MCF 10A (cell line): ENCODE data around the gene DKC1. TPM values are rescaled to one million over a fixed set of nuclear protein-coding genes. Genes with fewer than 3 reads are reported as not detected.

Experiments used
- BruUV-seq: library from RNA; stranded (reverse); fragments of 400-500 nt; replicated peaks from 2 replicates; lab custom pipeline; 2021; lab: Mats Ljungman, UMichigan
- CTCF ChIA-PET: fragments of 300-600 bp; sonication (Branson Sonifier 250); formaldehyde crosslinking; extraction: SDS; loops from one replicate; lab custom pipeline; 2021; ENCODE audit warnings: antibody characterized with exemption, inconsistent platforms; lab: Yijun Ruan, JAX
- POLR2A ChIA-PET: fragments of 300-600, 350-650 bp; sonication (Branson Sonifier 250); formaldehyde crosslinking; extraction: SDS; loops from one replicate; lab custom pipeline; 2020; ENCODE audit warnings: antibody characterized with exemption, inconsistent platforms; lab: Yijun Ruan, JAX
- DNase-seq: peaks from one replicate; pipeline ENCODE4 v3.0.0-alpha.2; 2018; ENCODE audit not compliant: unreplicated experiment
- H3K27ac Mint-ChIP-seq: one replicate; pipeline ENCODE4 v1.8.0; 2022; ENCODE audit warnings: mild to moderate bottlenecking, low read depth, mixed read lengths; ENCODE audit not compliant: unreplicated experiment
- H3K27me3 Mint-ChIP-seq: one replicate; pipeline ENCODE4 v1.8.0; 2022; ENCODE audit warnings: mixed read lengths; ENCODE audit not compliant: insufficient read depth, unreplicated experiment
- H3K36me3 Mint-ChIP-seq: one replicate; pipeline ENCODE4 v1.8.0; 2022; ENCODE audit warnings: mild to moderate bottlenecking, moderate library complexity, mixed read lengths; ENCODE audit not compliant: insufficient read depth, unreplicated experiment
- H3K4me1 Mint-ChIP-seq: one replicate; pipeline ENCODE4 v1.8.0; 2022; ENCODE audit warnings: mixed read lengths; ENCODE audit not compliant: insufficient read depth, unreplicated experiment
- H3K4me3 Mint-ChIP-seq: one replicate; pipeline ENCODE4 v1.8.0; 2022; ENCODE audit warnings: mild to moderate bottlenecking, moderate library complexity, mixed read lengths; ENCODE audit not compliant: unreplicated experiment
- H3K9me3 Mint-ChIP-seq: one replicate; pipeline ENCODE4 v1.8.0; 2022; ENCODE audit warnings: mixed read lengths; ENCODE audit not compliant: unreplicated experiment
- CTCF ChIP-seq: fragments of 200-600 bp; IDR thresholded peaks from one replicate; pipeline ENCODE4 v1.8.0; 2022; ENCODE audit warnings: antibody characterized with exemption, mild to moderate bottlenecking; ENCODE audit not compliant: unreplicated experiment
- intact Hi-C: fragments of 100-400 bp; cut with micrococcal nuclease; formaldehyde crosslinking; loops from 2 replicates; pipeline ENCODE4 v1.14.1; 2022
- total RNA-seq: library from RNA; stranded (reverse); gene quantifications from 2 replicates; pipeline ENCODE4 v1.2.3, GENCODE V29; 2022

DKC1 gene
- total RNA-seq, 1 experiment from 2014 or later = 196 TPM

- Mint-ChIP-seq H3K9me3 (peaks cover 10% of the 10 kb centered on the region), H3K4me3 (peak within 1 kb of the TSS; percentile 80), H3K27ac (peak within 1 kb of the TSS; percentile 85), H3K4me1 (peaks cover 8% of the 10 kb centered on the region), H3K27me3 (no peaks in the 10 kb centered on the region), H3K36me3 (no peaks in the 10 kb centered on the region)
- CTCF ChIA-PET = interaction anchor here (0.6 to 1.4 kb wide), 7 partner anchors 17 to 201 kb away, joined by 3 to 5 read pairs (median 3); no protein-coding TSS in a partner anchor
- POLR2A ChIA-PET = interaction anchor here (0.6 to 3.7 kb wide), 14 partner anchors 8 to 264 kb away, joined by 3 to 45 read pairs (median 4); partner anchors contain the start of gene DKC1
- peak; percentile 71 for DNase-seq
- intact Hi-C loops = loop anchor here (2.0 kb wide), 1 partner anchor 42 kb away; the partner anchor contains the start of gene DKC1
- BruUV-seq = TSS peak; percentile 32
- TF ChIP-seq CTCF = no peak
Observed at GRCh38 chrX:154804957-154805695, 42.5 kb downstream of the DKC1 start, which contains the start of gene MPP1. Gene MPP1 (minus strand): TSS chrX:154805485. CDS start chrX:154805373, 112 bp downstream.

- intact Hi-C loops = loop anchor here (2.0 kb wide), 1 partner anchor 43 kb away; the partner anchor contains the start of gene DKC1
- no TSS peak for BruUV-seq
- TF ChIP-seq CTCF = no peak
- ChIA-PET POLR2A (interaction anchor here (0.7 to 3.7 kb wide), 9 partner anchors 9 to 110 kb away, joined by 3 to 45 read pairs (median 4); partner anchors contain the start of gene DKC1), CTCF (interaction anchor here (0.6 to 1.4 kb wide), 3 partner anchors 17 to 41 kb away, joined by 3 to 5 read pairs (median 4); no protein-coding TSS in a partner anchor)
- no peaks in the 10 kb centered on the region for H3K36me3 Mint-ChIP-seq
- H3K27me3 Mint-ChIP-seq = no peaks in the 10 kb centered on the region
- H3K9me3 Mint-ChIP-seq = peaks cover 10% of the 10 kb centered on the region
- DNase-seq = peak; percentile 55
- peak overlapping the region; percentile 80 for H3K4me3 Mint-ChIP-seq
- peaks cover 6% of the 10 kb centered on the region for H3K4me1 Mint-ChIP-seq
- H3K27ac Mint-ChIP-seq = peak overlapping the region; percentile 85
Observed at GRCh38 chrX:154805696-154806091, 43.0 kb downstream of the DKC1 start.

GRCh38 chrX:154806837-154807501 is 44.3 kb downstream of the DKC1 start:
- Mint-ChIP-seq H3K36me3 (no peaks in the 10 kb centered on the region), H3K4me1 (peaks cover 6% of the 10 kb centered on the region), H3K27me3 (peaks cover 5% of the 10 kb centered on the region), H3K27ac (no peak overlapping the region), H3K9me3 (peaks cover 10% of the 10 kb centered on the region), H3K4me3 (no peak overlapping the region)
- DNase-seq = no peak
- no peak for TF ChIP-seq CTCF
- BruUV-seq = no TSS peak
- intact Hi-C loops = no loop called here
- POLR2A ChIA-PET = interaction anchor here (3.7 kb wide), 1 partner anchor 44 kb away, joined by 45 read pairs; the partner anchor contains the start of gene DKC1
- CTCF ChIA-PET = interaction anchor here (0.6 kb wide), 1 partner anchor 57 kb away, joined by 3 read pairs; no protein-coding TSS in a partner anchor
